Prostate gland (tissue), 2 donors: Measurements from ENCODE around the gene COL15A1. TPM values are rescaled to one million over a fixed set of nuclear protein-coding genes. Genes with fewer than 3 reads are reported as not detected.

Experiments used
- DNase-seq: peaks from one replicate; pipeline ENCODE4 v3.0.0-alpha.2; 2019; ENCODE audit warnings: low spot score
- H3K27ac ChIP-seq, 2 donors: fragments of 200-600 bp; sonication (generic); 2 replicates each; pipeline ENCODE4 v1.5.1; 2017 to 2019
- H3K27me3 ChIP-seq: fragments of 200-600 bp; sonication (generic); replicated peaks from 2 replicates; pipeline ENCODE4 v1.5.1; 2019; ENCODE audit not compliant: insufficient read depth
- H3K36me3 ChIP-seq, 2 donors: fragments of 200-600 bp; sonication (generic); 1 replicate in 1 of 2; 2 replicates in 1 of 2; pipeline versions ENCODE4 v1.5.1 to v1.8.1; 2017 to 2019
- H3K4me1 ChIP-seq: fragments of 200-600 bp; sonication (generic); replicated peaks from 2 replicates; pipeline ENCODE4 v1.5.1; 2019
- H3K4me3 ChIP-seq, 2 donors: fragments of 200-600 bp; sonication (generic); 2 replicates each; pipeline ENCODE4 v1.5.1; 2017 to 2019
- H3K9me3 ChIP-seq: fragments of 200-600 bp; sonication (generic); 2 replicates; pipeline ENCODE4 v1.5.1; 2017
- POLR2A ChIP-seq: fragments of 450-650 bp; IDR thresholded peaks from one replicate; pipeline ENCODE4 v1.6.1; 2016; ENCODE audit warnings: antibody characterized with exemption, mild to moderate bottlenecking
- POLR2AphosphoS5 ChIP-seq: sonication (generic); formaldehyde crosslinking; IDR thresholded peaks from one replicate; pipeline ENCODE4 v1.6.1; 2017; ENCODE audit warnings: antibody characterized with exemption
- WGBS: methylation state at CpG from one replicate; pipeline ENCODE4 v1.1.5; 2018; 5-methylcytosine and 5-hydroxymethylcytosine counted together
- intact Hi-C: fragments of 100-400 bp; cut with DNase I; formaldehyde crosslinking; loops from one replicate; pipeline ENCODE4 v1.14.2; 2022
- total RNA-seq, 2 donors: library from RNA; depleted of rRNA; stranded (reverse); fragments of >200 nt; gene quantifications; one replicate each; pipeline ENCODE4 v1.1.0, GENCODE V29; 2016
- TF ChIP-seq, protein P1 (sequence below), 4 experiments: fragments of 200-600 bp in 2 of 4; fragments of 450-650 bp in 2 of 4; sonication (generic) in 2 of 4; IDR thresholded peaks; 1 replicate in 3 of 4; 2 replicates in 1 of 4; pipeline ENCODE4 v1.5.1; 2016 to 2019; ENCODE audit warnings: antibody characterized with exemption in 4 of 4, mild to moderate bottlenecking in 2 of 4, moderate library complexity in 2 of 4

COL15A1 gene
- total RNA-seq, 2 donors from 2014 or later: 10.3 to 79.9 TPM

DNA sequence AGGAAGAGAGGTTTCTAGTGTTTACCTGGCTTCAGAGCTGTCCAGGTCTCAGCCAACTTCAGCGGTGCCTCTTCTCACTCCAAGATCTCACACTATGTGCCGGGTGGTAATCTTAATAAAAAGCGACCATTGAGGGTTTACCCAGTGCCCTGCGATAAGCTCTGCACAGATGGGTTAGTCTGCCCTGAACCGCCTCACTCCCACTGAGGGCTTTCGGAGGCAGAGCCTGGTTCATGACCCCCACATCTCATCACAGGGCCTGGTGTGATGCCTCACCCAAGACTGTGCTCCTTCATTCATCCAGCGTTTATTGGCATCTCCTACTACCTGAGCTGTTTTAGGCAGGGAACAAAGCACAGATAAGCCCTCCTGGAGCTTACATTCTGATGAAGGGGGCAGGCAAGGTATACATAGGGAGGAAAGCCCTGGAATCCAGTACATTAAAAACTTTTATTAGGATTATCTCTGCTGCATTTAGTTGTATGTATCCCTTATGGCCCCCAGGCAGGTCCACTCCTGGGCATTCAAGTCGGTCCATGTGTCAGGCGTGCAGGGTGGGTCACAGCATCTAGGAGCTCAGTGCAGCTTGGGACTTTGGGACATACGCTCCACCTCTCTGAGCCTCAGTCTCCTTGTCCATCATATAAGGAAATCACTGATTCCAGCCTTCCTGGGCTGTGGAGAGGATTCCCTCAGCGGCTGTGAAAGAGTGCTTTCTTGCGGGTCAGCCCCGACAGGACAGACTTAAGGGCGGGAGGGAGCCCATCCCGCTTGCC is 613 bp upstream of the COL15A1 start:
- TF ChIP-seq, protein P1, sequence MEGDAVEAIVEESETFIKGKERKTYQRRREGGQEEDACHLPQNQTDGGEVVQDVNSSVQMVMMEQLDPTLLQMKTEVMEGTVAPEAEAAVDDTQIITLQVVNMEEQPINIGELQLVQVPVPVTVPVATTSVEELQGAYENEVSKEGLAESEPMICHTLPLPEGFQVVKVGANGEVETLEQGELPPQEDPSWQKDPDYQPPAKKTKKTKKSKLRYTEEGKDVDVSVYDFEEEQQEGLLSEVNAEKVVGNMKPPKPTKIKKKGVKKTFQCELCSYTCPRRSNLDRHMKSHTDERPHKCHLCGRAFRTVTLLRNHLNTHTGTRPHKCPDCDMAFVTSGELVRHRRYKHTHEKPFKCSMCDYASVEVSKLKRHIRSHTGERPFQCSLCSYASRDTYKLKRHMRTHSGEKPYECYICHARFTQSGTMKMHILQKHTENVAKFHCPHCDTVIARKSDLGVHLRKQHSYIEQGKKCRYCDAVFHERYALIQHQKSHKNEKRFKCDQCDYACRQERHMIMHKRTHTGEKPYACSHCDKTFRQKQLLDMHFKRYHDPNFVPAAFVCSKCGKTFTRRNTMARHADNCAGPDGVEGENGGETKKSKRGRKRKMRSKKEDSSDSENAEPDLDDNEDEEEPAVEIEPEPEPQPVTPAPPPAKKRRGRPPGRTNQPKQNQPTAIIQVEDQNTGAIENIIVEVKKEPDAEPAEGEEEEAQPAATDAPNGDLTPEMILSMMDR (IDR thresholded peaks at IDR 0.05): no peak
- no peak for TF ChIP-seq POLR2AphosphoS5
- no peak for DNase-seq
- peaks cover 4% of the 10 kb centered on the region for H3K4me1 ChIP-seq
- intact Hi-C loops: no loop called here
- H3K36me3 ChIP-seq: no peaks in the 10 kb centered on the region
- H3K27ac ChIP-seq: peak overlapping the region; percentile 64 to 65
- H3K9me3 ChIP-seq: no peaks in the 10 kb centered on the region
- H3K4me3 ChIP-seq: peak overlapping the region; percentile 31 to 40
- H3K27me3 ChIP-seq: peaks cover 15% of the 10 kb centered on the region
- WGBS: 53% methylated on average over 15 of the region's 15 CpGs

DNA sequence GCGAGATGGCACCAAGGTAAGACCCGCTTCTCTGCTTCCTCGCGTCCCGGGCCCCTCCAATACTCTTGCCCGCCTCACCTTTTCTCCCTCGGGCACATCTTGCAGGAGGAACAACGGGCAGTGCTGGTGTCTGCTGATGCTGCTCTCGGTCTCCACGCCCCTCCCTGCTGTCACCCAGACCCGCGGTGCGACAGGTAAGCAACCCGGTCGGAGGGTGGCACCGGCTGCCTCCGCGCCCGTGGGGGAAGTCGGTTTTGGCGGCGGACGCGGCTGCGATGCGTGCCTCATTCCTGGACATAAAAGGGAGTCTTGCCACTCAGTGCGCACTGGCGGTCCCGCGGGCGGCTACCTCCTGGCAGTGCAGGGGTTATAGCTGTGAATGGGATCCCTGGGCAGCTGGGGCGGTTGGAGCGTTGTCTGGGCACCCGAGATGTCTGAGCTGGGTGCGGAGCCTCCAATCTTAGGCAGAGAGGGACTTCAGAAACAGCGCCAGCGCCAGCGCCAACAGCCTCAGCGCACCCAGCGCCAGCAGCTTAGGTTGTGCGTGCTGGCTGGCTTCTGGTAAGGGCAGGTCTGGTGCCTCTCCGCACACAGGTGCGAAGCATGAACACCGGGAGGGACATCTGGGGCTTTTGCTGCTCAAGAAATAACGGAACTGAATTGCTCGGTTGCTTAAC is 488 bp downstream of the COL15A1 start:
- Histone ChIP-seq H3K9me3 (no peaks in the 10 kb centered on the region), H3K4me1 (peaks cover 4% of the 10 kb centered on the region), H3K4me3 (peak overlapping the region; percentile 31 to 40), H3K27ac (peak overlapping the region; percentile 64 to 65), H3K27me3 (peaks cover 17% of the 10 kb centered on the region), H3K36me3 (no peaks in the 10 kb centered on the region)
- DNase-seq: no peak
- 2% methylated on average over 39 of the region's 46 CpGs for WGBS
- TF ChIP-seq POLR2A: no peak
- TF ChIP-seq, protein P1 (IDR thresholded peaks at IDR 0.05): no peak
- no peak for TF ChIP-seq POLR2AphosphoS5
- intact Hi-C loops: no loop called here

DNA sequence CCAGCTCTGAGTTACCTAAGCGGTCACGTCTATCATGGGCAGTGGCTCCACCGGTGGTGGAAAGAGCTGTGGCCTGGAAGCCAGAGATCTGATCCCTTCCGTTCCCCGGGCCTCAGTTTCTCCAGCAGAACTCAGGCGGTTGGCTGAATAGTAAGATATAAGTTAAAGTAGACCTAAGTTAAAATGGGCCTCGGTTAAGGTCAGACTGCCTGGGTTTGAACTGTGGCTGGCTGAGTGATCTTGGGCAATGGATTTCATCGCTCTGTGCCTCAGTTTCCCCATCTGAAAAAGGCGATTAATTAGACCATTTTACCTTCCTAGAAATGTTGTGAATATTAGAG is 997 bp downstream of the COL15A1 start:
- no peak for DNase-seq
- peaks cover 4% of the 10 kb centered on the region for H3K4me1 ChIP-seq
- H3K4me3 ChIP-seq: peak overlapping the region; percentile 31 to 40
- no peaks in the 10 kb centered on the region for H3K36me3 ChIP-seq
- intact Hi-C loops: no loop called here
- H3K27ac ChIP-seq: peak overlapping the region; percentile 64 to 65
- WGBS: 39% methylated on average over 9 of the region's 9 CpGs
- peaks cover 17% of the 10 kb centered on the region for H3K27me3 ChIP-seq
- no peaks in the 10 kb centered on the region for H3K9me3 ChIP-seq
- TF ChIP-seq, protein P1 (IDR thresholded peaks at IDR 0.05): no peak
- TF ChIP-seq POLR2A: no peak
- TF ChIP-seq POLR2AphosphoS5: no peak

DNA sequence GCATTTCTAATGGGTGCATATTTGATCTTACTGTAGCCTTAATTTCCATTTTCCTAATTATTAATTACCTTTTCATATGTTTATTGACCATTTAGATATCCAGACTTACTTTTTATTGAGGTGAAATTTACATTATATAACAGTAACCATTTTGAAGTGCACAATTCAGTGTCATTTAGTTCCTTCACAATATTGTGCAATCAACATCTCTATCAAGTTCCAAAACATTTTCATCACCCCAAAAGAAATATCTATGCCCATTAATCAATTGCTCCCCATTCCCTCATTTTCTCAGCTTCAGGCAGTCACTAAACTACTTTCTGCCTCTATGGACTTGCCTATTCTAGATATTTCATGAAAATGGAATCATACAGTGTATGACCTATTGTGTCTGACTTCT is 5.9 kb downstream of the COL15A1 start:
- TF ChIP-seq POLR2A: no peak
- TF ChIP-seq, protein P1 (IDR thresholded peaks at IDR 0.05): no peak
- TF ChIP-seq POLR2AphosphoS5: no peak
- no peak for DNase-seq
- Histone ChIP-seq H3K27me3 (peaks cover 9% of the 10 kb centered on the region), H3K27ac (no peak overlapping the region), H3K4me1 (no peaks in the 10 kb centered on the region), H3K4me3 (no peak overlapping the region), H3K36me3 (no peaks in the 10 kb centered on the region), H3K9me3 (no peaks in the 10 kb centered on the region)
- intact Hi-C loops: no loop called here

DNA sequence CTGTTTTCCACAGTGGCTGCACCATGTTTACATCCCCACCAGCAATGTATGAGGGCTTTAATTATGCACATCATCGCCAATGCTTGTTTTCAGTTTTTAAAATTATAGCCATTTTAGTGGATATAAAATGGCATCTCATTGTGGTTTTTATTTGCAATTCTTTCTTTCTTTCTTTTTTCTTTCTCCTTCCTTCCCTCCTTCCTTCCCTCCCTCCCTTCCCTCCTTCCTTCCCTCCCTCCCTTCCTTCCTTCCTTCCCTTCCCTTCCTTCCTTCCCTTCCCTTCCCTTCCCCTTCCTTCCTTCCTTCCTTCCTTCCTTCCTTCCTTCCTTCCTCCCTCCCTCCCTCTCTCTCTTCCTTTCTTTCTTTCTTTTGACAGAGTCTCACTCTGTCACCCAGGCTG is 6.6 kb downstream of the COL15A1 start:
- 87% methylated on average over 1 of the region's 1 CpG for WGBS
- Histone ChIP-seq H3K4me1 (no peaks in the 10 kb centered on the region), H3K27me3 (peaks cover 7% of the 10 kb centered on the region), H3K9me3 (no peaks in the 10 kb centered on the region), H3K4me3 (no peak overlapping the region), H3K36me3 (no peaks in the 10 kb centered on the region), H3K27ac (no peak overlapping the region)
- no peak for DNase-seq
- intact Hi-C loops: no loop called here
- TF ChIP-seq POLR2AphosphoS5 (no peak), POLR2A (no peak)
- TF ChIP-seq, protein P1 (IDR thresholded peaks at IDR 0.05): no peak
